Measurements from ENCODE around the gene IST1. TPM values are rescaled to one million over a fixed set of nuclear protein-coding genes. Genes with fewer than 3 reads are reported as not detected.
A peak's percentile ranks its signal among the peaks of the same experiment; 100 is the strongest.

IST1 gene
- total and polyA plus RNA-seq, 3 experiments from 2014 or later, result 144 to 177 (median 172) TPM

DNA sequence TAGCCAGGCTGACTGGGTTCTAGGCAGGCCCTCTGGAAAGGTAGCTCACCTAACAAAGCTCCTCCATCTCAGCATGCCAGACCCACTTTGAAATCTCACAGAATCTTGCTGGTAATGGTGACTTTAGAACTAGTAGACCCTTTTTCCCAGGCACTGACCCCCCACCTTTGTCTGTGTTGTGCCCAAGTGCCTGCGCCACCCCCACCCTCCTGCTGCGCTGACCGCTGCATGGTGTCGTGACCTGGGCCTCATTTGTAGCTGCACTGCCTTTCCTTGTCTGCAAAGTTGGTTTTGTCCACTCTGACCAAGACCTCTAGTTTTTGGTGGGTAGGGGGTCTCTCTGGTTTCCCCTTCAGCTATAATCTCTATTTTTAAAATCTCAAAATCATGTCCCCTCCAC lies 42.8 kb upstream of the IST1 start:
- H3K36me3 Mint-ChIP-seq, result peaks cover 11 to 77% (median 21%) of the 10 kb centered on the region in 3 donors
- peaks cover 38% of the 10 kb centered on the region for H3K4me1 ChIP-seq (ENCODE audit: insufficient read depth, low read length)
- POLR2A ChIA-PET, result interaction anchor here (0.6 kb wide), 1 partner anchor 53 kb away, joined by 3 read pairs; no protein-coding TSS in a partner anchor

GRCh38 chr16:71853413-71853812 lies 41.9 kb upstream of the IST1 start:
- Mint-ChIP-seq H3K36me3 (peaks cover 10 to 72% (median 16%) of the 10 kb centered on the region in 3 donors), H3K4me3 (peak overlapping the region in 2 of 7 donors; percentile 14 to 23), H3K4me1 (peaks cover 58 to 81% (median 76%) of the 10 kb centered on the region in 3 donors), H3K27ac (peak overlapping the region; percentile 17 to 93 (median 74)), H3K9me3 (no peaks in the 10 kb centered on the region), H3K27me3 (no peaks in the 10 kb centered on the region)
- H3K4me1 ChIP-seq (ENCODE audit: insufficient read depth, low read length), result peaks cover 38% of the 10 kb centered on the region
- H3K27me3 ChIP-seq (ENCODE audit: insufficient read depth, low read length, poor library complexity, severe bottlenecking), result no peaks in the 10 kb centered on the region
- no peak for DNase-seq
- H3K4me3 ChIP-seq (ENCODE audit: low read length), result no peak overlapping the region
- POLR2A ChIA-PET, result no interaction called here
- no peak overlapping the region for H3K27ac ChIP-seq (ENCODE audit: low read depth, low read length)
- CTCF ChIA-PET, result interaction anchor here (3.9 to 6.4 kb wide), 2 partner anchors 28 to 30 kb away, joined by 19 to 57 read pairs; partner anchors contain the start of gene ZNF821
- H3K9me3 ChIP-seq (ENCODE audit: low read length), result no peaks in the 10 kb centered on the region
- peaks cover 22% of the 10 kb centered on the region for H3K36me3 ChIP-seq (ENCODE audit: insufficient read depth, low read length)

More for the DNA sequence above, 42.8 kb upstream of the IST1 start:
- Mint-ChIP-seq H3K27me3 (no peaks in the 10 kb centered on the region), H3K9me3 (no peaks in the 10 kb centered on the region), H3K27ac (peak overlapping the region in 6 of 8 donors; percentile 29 to 88 (median 74)), H3K4me3 (peak overlapping the region in 1 of 7 donors; percentile 37), H3K4me1 (peaks cover 64 to 86% (median 82%) of the 10 kb centered on the region in 3 donors)
- Histone ChIP-seq H3K27ac (ENCODE audit: low read depth, low read length) (no peak overlapping the region), H3K9me3 (ENCODE audit: low read length) (no peaks in the 10 kb centered on the region), H3K36me3 (ENCODE audit: insufficient read depth, low read length) (peaks cover 29% of the 10 kb centered on the region), H3K27me3 (ENCODE audit: insufficient read depth, low read length, poor library complexity, severe bottlenecking) (no peaks in the 10 kb centered on the region), H3K4me3 (ENCODE audit: low read length) (no peak overlapping the region)
- CTCF ChIA-PET, result interaction anchor here (1.3 to 3.9 kb wide), 2 partner anchors 28 to 31 kb away, joined by 3 to 19 read pairs; partner anchors contain the start of gene ZNF821
- DNase-seq, result no peak

GRCh38 chr16:71854369-71854948 lies 40.9 kb upstream of the IST1 start:
- CTCF ChIA-PET, result interaction anchor here (1.2 to 6.4 kb wide), 2 partner anchors 27 to 86 kb away, joined by 4 to 57 read pairs; partner anchors contain the start of gene ZNF821
- no peak for DNase-seq

GRCh38 chr16:71855937-71856662 lies 39.2 kb upstream of the IST1 start:
- H3K36me3 ChIP-seq (ENCODE audit: insufficient read depth, low read length), result peaks cover 5% of the 10 kb centered on the region
- CTCF ChIA-PET, result interaction anchor here (1.0 to 6.4 kb wide), 5 partner anchors 10 to 87 kb away, joined by 3 to 57 read pairs (median 5); partner anchors contain the start of genes ATXN1L and ZNF821
- POLR2A ChIA-PET, result interaction anchor here (2.1 to 2.9 kb wide), 2 partner anchors 10 to 26 kb away, joined by 9 to 14 read pairs; partner anchors contain the start of genes ATXN1L and ZNF821
- Mint-ChIP-seq H3K4me3 (peak overlapping the region; percentile 32 to 88 (median 71)), H3K27me3 (no peaks in the 10 kb centered on the region), H3K27ac (peak overlapping the region; percentile 69 to 98 (median 90)), H3K36me3 (peaks cover 0 to 64% (median 4%) of the 10 kb centered on the region in 3 donors), H3K9me3 (no peaks in the 10 kb centered on the region), H3K4me1 (peaks cover 55 to 79% (median 70%) of the 10 kb centered on the region in 3 donors)
- H3K9me3 ChIP-seq (ENCODE audit: low read length), result no peaks in the 10 kb centered on the region
- H3K4me3 ChIP-seq (ENCODE audit: low read length), result no peak overlapping the region
- peak overlapping the region; percentile 68 for H3K27ac ChIP-seq (ENCODE audit: low read depth, low read length)
- H3K27me3 ChIP-seq (ENCODE audit: insufficient read depth, low read length, poor library complexity, severe bottlenecking), result no peaks in the 10 kb centered on the region
- peak in 3 of 5 donors; percentile 31 to 78 (median 49) for DNase-seq
- H3K4me1 ChIP-seq (ENCODE audit: insufficient read depth, low read length), result peaks cover 38% of the 10 kb centered on the region

More at GRCh38 chr16:71854369-71854948, 40.9 kb upstream of the IST1 start:
- Mint-ChIP-seq H3K9me3 (no peaks in the 10 kb centered on the region), H3K36me3 (peaks cover 7 to 71% (median 12%) of the 10 kb centered on the region in 3 donors), H3K27me3 (no peaks in the 10 kb centered on the region), H3K4me1 (peaks cover 59 to 84% (median 78%) of the 10 kb centered on the region in 3 donors), H3K4me3 (peak overlapping the region in 2 of 7 donors; percentile 37 to 40), H3K27ac (peak overlapping the region; percentile 81 to 98 (median 94))
- H3K4me1 ChIP-seq (ENCODE audit: insufficient read depth, low read length), result peaks cover 38% of the 10 kb centered on the region
- no peak overlapping the region for H3K4me3 ChIP-seq (ENCODE audit: low read length)
- no peaks in the 10 kb centered on the region for H3K9me3 ChIP-seq (ENCODE audit: low read length)
- POLR2A ChIA-PET, result interaction anchor here (2.1 to 2.9 kb wide), 2 partner anchors 8 to 28 kb away, joined by 9 to 14 read pairs; partner anchors contain the start of genes ATXN1L and ZNF821
- peak overlapping the region; percentile 21 for H3K27ac ChIP-seq (ENCODE audit: low read depth, low read length)
- peaks cover 20% of the 10 kb centered on the region for H3K36me3 ChIP-seq (ENCODE audit: insufficient read depth, low read length)
- no peaks in the 10 kb centered on the region for H3K27me3 ChIP-seq (ENCODE audit: insufficient read depth, low read length, poor library complexity, severe bottlenecking)

GRCh38 chr16:71859762-71860521 lies 35.4 kb upstream of the IST1 start:
- Mint-ChIP-seq H3K9me3 (no peaks in the 10 kb centered on the region), H3K4me3 (no peak overlapping the region), H3K36me3 (peaks cover 0 to 60% (median 3%) of the 10 kb centered on the region in 3 donors), H3K4me1 (peaks cover 29 to 50% (median 39%) of the 10 kb centered on the region in 3 donors), H3K27me3 (no peaks in the 10 kb centered on the region), H3K27ac (peak overlapping the region in 5 of 8 donors; percentile 40 to 82 (median 54))
- no peak for DNase-seq
- ChIA-PET CTCF (interaction anchor here (1.0 to 6.4 kb wide), 2 partner anchors 22 to 37 kb away, joined by 3 to 57 read pairs; partner anchors contain the start of gene ZNF821), POLR2A (no interaction called here)
- H3K4me3 ChIP-seq (ENCODE audit: low read length), result no peak overlapping the region
- H3K27ac ChIP-seq (ENCODE audit: low read depth, low read length), result no peak overlapping the region
- peaks cover 24% of the 10 kb centered on the region for H3K4me1 ChIP-seq (ENCODE audit: insufficient read depth, low read length)
- H3K27me3 ChIP-seq (ENCODE audit: insufficient read depth, low read length, poor library complexity, severe bottlenecking), result no peaks in the 10 kb centered on the region
- H3K9me3 ChIP-seq (ENCODE audit: low read length), result no peaks in the 10 kb centered on the region
- H3K36me3 ChIP-seq (ENCODE audit: insufficient read depth, low read length), result peaks cover 5% of the 10 kb centered on the region

DNA sequence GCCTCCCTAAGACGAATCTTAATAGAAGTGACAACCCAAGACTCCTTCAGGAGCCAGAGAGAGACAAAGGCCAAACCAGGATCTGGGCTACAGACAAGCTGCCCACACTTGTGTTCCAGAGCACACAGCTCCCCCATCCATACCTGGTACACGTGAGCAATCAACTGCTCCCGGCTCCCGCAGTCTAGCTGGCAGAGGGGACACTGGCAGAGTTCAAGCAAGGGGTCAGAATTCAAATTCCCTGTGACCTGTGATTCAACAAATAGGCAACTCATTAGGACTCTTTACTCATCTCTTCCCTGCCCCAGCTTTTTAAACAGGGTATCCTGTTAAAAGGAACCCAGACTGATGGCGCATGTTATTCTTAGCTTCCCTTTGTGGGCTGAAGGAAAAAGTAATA lies 31.3 kb upstream of the IST1 start:
- H3K36me3 Mint-ChIP-seq, result peaks cover 0 to 68% (median 11%) of the 10 kb centered on the region in 3 donors
- Histone ChIP-seq H3K36me3 (ENCODE audit: insufficient read depth, low read length) (peaks cover 4% of the 10 kb centered on the region), H3K27ac (ENCODE audit: low read depth, low read length) (no peak overlapping the region), H3K27me3 (ENCODE audit: insufficient read depth, low read length, poor library complexity, severe bottlenecking) (no peaks in the 10 kb centered on the region), H3K9me3 (ENCODE audit: low read length) (no peaks in the 10 kb centered on the region), H3K4me1 (ENCODE audit: insufficient read depth, low read length) (peaks cover 5% of the 10 kb centered on the region), H3K4me3 (ENCODE audit: low read length) (no peak overlapping the region)
- POLR2A ChIA-PET, result no interaction called here
- peaks cover 8 to 33% (median 21%) of the 10 kb centered on the region in 3 donors for H3K4me1 Mint-ChIP-seq
- H3K27ac Mint-ChIP-seq, result peak overlapping the region in 3 of 8 donors; percentile 12 to 36 (median 21)
- H3K4me3 Mint-ChIP-seq, result no peak overlapping the region
- H3K27me3 Mint-ChIP-seq, result no peaks in the 10 kb centered on the region
- no peaks in the 10 kb centered on the region for H3K9me3 Mint-ChIP-seq
- DNase-seq, result no peak
- CTCF ChIA-PET, result interaction anchor here (5.8 kb wide), 1 partner anchor 18 kb away, joined by 31 read pairs; no protein-coding TSS in a partner anchor

- Mint-ChIP-seq H3K27me3 (no peaks in the 10 kb centered on the region), H3K36me3 (peaks cover 0 to 72% (median 15%) of the 10 kb centered on the region in 3 donors), H3K4me3 (peak overlapping the region in 4 of 7 donors; percentile 6 to 48 (median 22)), H3K27ac (peak overlapping the region; percentile 32 to 71 (median 58)), H3K4me1 (peaks cover 8 to 31% (median 16%) of the 10 kb centered on the region in 3 donors), H3K9me3 (no peaks in the 10 kb centered on the region)
- CTCF ChIA-PET, result interaction anchor here (1.5 to 5.8 kb wide), 2 partner anchors 9 to 17 kb away, joined by 5 to 31 read pairs; no protein-coding TSS in a partner anchor
- no peaks in the 10 kb centered on the region for H3K27me3 ChIP-seq (ENCODE audit: insufficient read depth, low read length, poor library complexity, severe bottlenecking)
- POLR2A ChIA-PET, result interaction anchor here (0.9 kb wide), 1 partner anchor 15 kb away, joined by 4 read pairs; no protein-coding TSS in a partner anchor
- DNase-seq, result no peak
- no peak overlapping the region for H3K27ac ChIP-seq (ENCODE audit: low read depth, low read length)
- H3K36me3 ChIP-seq (ENCODE audit: insufficient read depth, low read length), result no peaks in the 10 kb centered on the region
- peaks cover 5% of the 10 kb centered on the region for H3K4me1 ChIP-seq (ENCODE audit: insufficient read depth, low read length)
- H3K9me3 ChIP-seq (ENCODE audit: low read length), result no peaks in the 10 kb centered on the region
- H3K4me3 ChIP-seq (ENCODE audit: low read length), result no peak overlapping the region
These were observed 30.0 kb upstream of the IST1 start for GRCh38 chr16:71865173-71865863.

All from CD8-positive, alpha-beta memory T cell (primary cell).